H1 (cell line): ENCODE data around the gene RMDN3. TPM values are rescaled to one million over a fixed set of nuclear protein-coding genes. Genes with fewer than 3 reads are reported as not detected.
A peak's percentile ranks its signal among the peaks of the same experiment; 100 is the strongest.

Experiments used
- CTCF ChIA-PET: fragments of 300-600 bp; sonication (Branson Sonifier 250); formaldehyde crosslinking; loops from one replicate; lab custom pipeline; 2021; ENCODE audit not compliant: partially characterized antibody; lab: Charles Lee
- POLR2A ChIA-PET: fragments of 300-600 bp; sonication (Branson Sonifier 250); formaldehyde crosslinking; loops from one replicate; lab custom pipeline; 2021; ENCODE audit warnings: inconsistent platforms; ENCODE audit not compliant: partially characterized antibody; lab: Charles Lee
- DNase-seq, 2 experiments: peaks; one replicate each; pipeline versions ENCODE4 v3.0.0 to v3.0.0-alpha.2; 2010 to 2022; ENCODE audit warnings: low spot score in 2 of 2, low read depth in 1 of 2, mixed read lengths in 1 of 2
- FAIRE-seq: peaks from 2 replicates; lab custom pipeline; 2011; peaks lifted over from hg19 to GRCh38; lab: Jason Lieb, UNC
- H2AFZ ChIP-seq: 2 replicates; pipeline ENCODE4 v1.8.1; 2012; ENCODE audit warnings: low read length, inconsistent platforms
- H2AK5ac ChIP-seq: 2 replicates; pipeline ENCODE4 v1.6.1; 2013; ENCODE audit warnings: low read depth, low read length
- H2BK120ac ChIP-seq: replicated peaks from 2 replicates; pipeline ENCODE3; 2013; ENCODE audit warnings: low read depth, low read length, inconsistent platforms
- H2BK12ac ChIP-seq: 2 replicates; pipeline ENCODE4 v1.6.1; 2013; ENCODE audit warnings: low read depth, low read length
- H2BK15ac ChIP-seq: 2 replicates; pipeline ENCODE4 v1.6.1; 2013; ENCODE audit warnings: low read length
- H2BK20ac ChIP-seq: 2 replicates; pipeline ENCODE4 v1.6.1; 2013; ENCODE audit warnings: low read length
- H2BK5ac ChIP-seq: 2 replicates; pipeline ENCODE4 v1.6.1; 2013; ENCODE audit warnings: low read depth, low read length
- H3K14ac ChIP-seq: 2 replicates; pipeline ENCODE4 v1.6.1; 2013; ENCODE audit warnings: inconsistent platforms; ENCODE audit not compliant: insufficient read length
- H3K18ac ChIP-seq: 2 replicates; pipeline ENCODE4 v1.6.1; 2013; ENCODE audit warnings: low read length; ENCODE audit errors: extremely low read depth
- H3K23ac ChIP-seq: 2 replicates; pipeline ENCODE4 v1.6.1; 2013; ENCODE audit warnings: inconsistent platforms; ENCODE audit not compliant: insufficient read length
- H3K23me2 ChIP-seq: 2 replicates; pipeline ENCODE4 v1.6.1; 2013; ENCODE audit warnings: low read depth, low read length
- H3K27ac ChIP-seq: 2 replicates; pipeline ENCODE4 v1.6.1; 2011; ENCODE audit warnings: low read depth, low read length, inconsistent platforms
- H3K27me3 ChIP-seq, 4 experiments: replicated peaks in 1 of 4; 1 replicate in 1 of 4; 2 replicates in 3 of 4; pipeline versions ENCODE4 v1.6.1 to v1.8.1; 2011 to 2013; ENCODE audit warnings: low read length in 3 of 4, mild to moderate bottlenecking in 3 of 4, inconsistent platforms in 2 of 4, mixed read lengths in 2 of 4, moderate library complexity in 1 of 4; ENCODE audit not compliant: control insufficient read depth in 3 of 4, insufficient read depth in 3 of 4; ENCODE audit errors: extremely low read depth in 1 of 4
- H3K36me3 ChIP-seq, 4 experiments: 2 replicates each; pipeline versions ENCODE4 v1.6.1 to v1.8.1; 2011 to 2013; ENCODE audit warnings: mild to moderate bottlenecking in 4 of 4, low read length in 3 of 4, moderate library complexity in 2 of 4, control low read depth in 1 of 4, inconsistent platforms in 1 of 4; ENCODE audit not compliant: insufficient read depth in 4 of 4, control insufficient read depth in 2 of 4
- H3K4ac ChIP-seq: replicated peaks from 2 replicates; pipeline ENCODE3; 2013; ENCODE audit warnings: low read length, low read depth, mixed read lengths, inconsistent platforms; ENCODE audit not compliant: insufficient read length
- H3K4me1 ChIP-seq, 4 experiments: replicated peaks in 1 of 4; 1 replicate in 1 of 4; 2 replicates in 3 of 4; pipeline versions ENCODE4 v1.6.1 to v1.8.1; 2011 to 2013; ENCODE audit warnings: low read length in 3 of 4, inconsistent platforms in 2 of 4, mixed read lengths in 1 of 4; ENCODE audit not compliant: insufficient read depth in 4 of 4, control insufficient read depth in 3 of 4
- H3K4me2 ChIP-seq, 2 experiments: 2 replicates each; pipeline versions ENCODE4 v1.6.1 to v1.8.1; 2011 to 2013; ENCODE audit warnings: low read depth in 2 of 2, low read length in 2 of 2, control low read depth in 1 of 2, inconsistent platforms in 1 of 2, mild to moderate bottlenecking in 1 of 2; ENCODE audit not compliant: insufficient read depth in 1 of 2
- H3K4me3 ChIP-seq, 4 experiments: fragments of 200-600, 300-600 bp in 1 of 4; sonication (generic), shearing (Covaris generic), sonication (Bioruptor Twin) in 1 of 4; 2 replicates each; pipeline versions ENCODE4 v1.5.1 to v1.8.1; 2011 to 2016; ENCODE audit warnings: low read length in 4 of 4, low read depth in 3 of 4, control low read depth in 2 of 4, inconsistent platforms in 2 of 4, mild to moderate bottlenecking in 2 of 4, mixed read lengths in 1 of 4, moderate library complexity in 1 of 4; ENCODE audit not compliant: insufficient read depth in 2 of 4; ENCODE audit errors: extremely low read depth in 1 of 4
- H3K56ac ChIP-seq: replicated peaks from 2 replicates; pipeline ENCODE3; 2013; ENCODE audit warnings: low read depth, mild to moderate bottlenecking, mixed read lengths, low read length, inconsistent platforms; ENCODE audit not compliant: insufficient read length
- H3K79me1 ChIP-seq: 2 replicates; pipeline ENCODE4 v1.6.1; 2013; ENCODE audit warnings: low read depth, low read length, control low read depth
- H3K79me2 ChIP-seq, 2 experiments: 2 replicates each; pipeline versions ENCODE4 v1.6.1 to v1.8.1; 2012 to 2013; ENCODE audit warnings: low read length in 2 of 2, mild to moderate bottlenecking in 2 of 2, inconsistent platforms in 1 of 2; ENCODE audit not compliant: insufficient read depth in 2 of 2, control insufficient read depth in 1 of 2
- H3K9ac ChIP-seq, 4 experiments: replicated peaks in 1 of 4; 1 replicate in 1 of 4; 2 replicates in 3 of 4; pipeline versions ENCODE4 v1.6.1 to v1.8.1; 2011 to 2013; ENCODE audit warnings: low read depth in 3 of 4, low read length in 3 of 4, control low read depth in 2 of 4, mild to moderate bottlenecking in 2 of 4, moderate library complexity in 2 of 4, inconsistent platforms in 1 of 4; ENCODE audit errors: extremely low read depth in 1 of 4
- H3K9me3 ChIP-seq, 2 experiments: 2 replicates each; pipeline versions ENCODE4 v1.6.1 to v1.8.1; 2012 to 2013; ENCODE audit warnings: mild to moderate bottlenecking in 2 of 2, moderate library complexity in 2 of 2, control low read depth in 1 of 2, inconsistent platforms in 1 of 2, low read depth in 1 of 2, low read length in 1 of 2, mixed read lengths in 1 of 2; ENCODE audit not compliant: insufficient read depth in 2 of 2
- H4K20me1 ChIP-seq, 2 experiments: replicated peaks in 1 of 2; 2 replicates each; pipeline versions ENCODE3 to v1.8.1; 2011 to 2013; ENCODE audit warnings: inconsistent platforms in 2 of 2, low read length in 2 of 2, mild to moderate bottlenecking in 1 of 2; ENCODE audit not compliant: insufficient read depth in 2 of 2, control insufficient read depth in 1 of 2
- H4K5ac ChIP-seq: 2 replicates; pipeline ENCODE4 v1.6.1; 2013; ENCODE audit warnings: low read length, low read depth, mixed read lengths, inconsistent platforms; ENCODE audit not compliant: insufficient read length
- H4K8ac ChIP-seq: 2 replicates; pipeline ENCODE4 v1.8.0; 2013; ENCODE audit warnings: mild to moderate bottlenecking, moderate library complexity, low read length, inconsistent platforms; ENCODE audit not compliant: insufficient read depth; ENCODE audit errors: extremely low read depth
- H4K91ac ChIP-seq: replicated peaks from 2 replicates; pipeline ENCODE3; 2013; ENCODE audit warnings: low read length, mixed read lengths, inconsistent platforms; ENCODE audit not compliant: insufficient read length
- BCL11A ChIP-seq, 2 experiments: IDR thresholded peaks; one replicate each; pipeline ENCODE4 v1.6.1; 2011; ENCODE audit warnings: low read depth in 2 of 2, low read length in 2 of 2, mild to moderate bottlenecking in 2 of 2
- EZH2 ChIP-seq: fragments of 200-600 bp; sonication (generic); IDR thresholded peaks from 2 replicates; pipeline ENCODE4 v1.7.1; 2012; ENCODE audit warnings: low read depth, mild to moderate bottlenecking, moderate library complexity, low read length, inconsistent platforms; ENCODE audit not compliant: severe bottlenecking
- FOSL1 ChIP-seq: IDR thresholded peaks from 2 replicates; pipeline ENCODE4 v1.6.1; 2011; ENCODE audit warnings: mild to moderate bottlenecking, low read depth, low read length, moderate library complexity; ENCODE audit not compliant: insufficient read depth
- JUND ChIP-seq: IDR thresholded peaks from 2 replicates; pipeline ENCODE4 v1.6.1; 2011; ENCODE audit warnings: mild to moderate bottlenecking, improper control_type of control experiment, low read length
- KDM5A ChIP-seq: fragments of 200-600 bp; IDR thresholded peaks from 2 replicates; pipeline ENCODE4 v1.7.1; 2012; ENCODE audit warnings: mild to moderate bottlenecking, low read length, inconsistent platforms, mixed read lengths
- NRF1 ChIP-seq: IDR thresholded peaks from 2 replicates; pipeline ENCODE4 v1.6.1; 2011; ENCODE audit warnings: mild to moderate bottlenecking, low read depth, low read length, improper control_type of control experiment
- POLR2A ChIP-seq, 2 experiments: IDR thresholded peaks; 1 replicate in 1 of 2; 2 replicates in 1 of 2; pipeline ENCODE4 v1.6.1; 2011; ENCODE audit warnings: low read depth in 2 of 2, low read length in 2 of 2, mild to moderate bottlenecking in 2 of 2; ENCODE audit errors: control extremely low read depth in 1 of 2
- RBBP5 ChIP-seq: IDR thresholded peaks from 2 replicates; pipeline ENCODE4 v1.7.1; 2012; ENCODE audit warnings: low read depth, mild to moderate bottlenecking, inconsistent platforms, low read length, moderate library complexity, borderline replicate concordance
- SIN3A ChIP-seq, 2 experiments: IDR thresholded peaks in 1 of 2; conservative IDR thresholded peaks in 1 of 2; 2 replicates each; pipeline ENCODE4 v1.6.1; 2011 to 2012; ENCODE audit warnings: low read length in 2 of 2, improper control_type of control experiment in 1 of 2, low read depth in 1 of 2, mild to moderate bottlenecking in 1 of 2
- TAF1 ChIP-seq: IDR thresholded peaks from 2 replicates; pipeline ENCODE4 v1.6.1; 2011; ENCODE audit warnings: mild to moderate bottlenecking, low read depth, low read length
- WGBS, 2 experiments: shearing (Covaris generic) in 1 of 2; methylation state at CpG; one replicate each; pipeline versions ENCODE4 v1.1.6 to v1.1.7; 2013 to 2015; ENCODE audit warnings: low lambda C conversion rate in 2 of 2, mixed read lengths in 2 of 2, inconsistent platforms in 1 of 2, low coverage in 1 of 2, missing lambda C conversion rate in 1 of 2; ENCODE audit not compliant: insufficient replicate concordance in 2 of 2, insufficient coverage in 1 of 2, insufficient read length in 1 of 2; ENCODE audit errors: extremely low coverage in 1 of 2, missing lambda C conversion rate in 1 of 2; 5-methylcytosine and 5-hydroxymethylcytosine counted together
- polyA plus RNA-seq, 7 experiments: library from polyadenylated mRNA; depleted of rRNA in 3 of 7; stranded (reverse) in 5 of 7; unstranded in 2 of 7; fragments of >200 nt in 5 of 7; fragments of 200-250 nt in 2 of 7; gene quantifications; 1 replicate in 5 of 7; 2 replicates in 1 of 7; 4 replicates in 1 of 7; pipeline versions ENCODE4 v1.2.1 to v1.2.3, GENCODE V29; 2011 to 2013; ENCODE audit warnings: missing spikeins in 2 of 7, mixed read lengths in 2 of 7
- total RNA-seq: library from RNA; stranded (reverse); fragmentation: NEBNext Ultra II Directional; extraction: Animal tissue kit (Norgen Biotek cat#: 25700); gene quantifications from 2 replicates; pipeline ENCODE4 v1.2.1, GENCODE V29; 2021
- TF ChIP-seq, protein P1 (sequence below): IDR thresholded peaks from 2 replicates; pipeline ENCODE4 v1.6.1; 2011; ENCODE audit warnings: low read depth, mild to moderate bottlenecking, low read length; ENCODE audit not compliant: insufficient read depth

RMDN3 gene
- total and polyA plus RNA-seq, 2 of the 8 experiments (the other 6 are each of a cell fraction or from before 2014, with no cell fraction given), result 10.8 to 24.1 TPM

DNA sequence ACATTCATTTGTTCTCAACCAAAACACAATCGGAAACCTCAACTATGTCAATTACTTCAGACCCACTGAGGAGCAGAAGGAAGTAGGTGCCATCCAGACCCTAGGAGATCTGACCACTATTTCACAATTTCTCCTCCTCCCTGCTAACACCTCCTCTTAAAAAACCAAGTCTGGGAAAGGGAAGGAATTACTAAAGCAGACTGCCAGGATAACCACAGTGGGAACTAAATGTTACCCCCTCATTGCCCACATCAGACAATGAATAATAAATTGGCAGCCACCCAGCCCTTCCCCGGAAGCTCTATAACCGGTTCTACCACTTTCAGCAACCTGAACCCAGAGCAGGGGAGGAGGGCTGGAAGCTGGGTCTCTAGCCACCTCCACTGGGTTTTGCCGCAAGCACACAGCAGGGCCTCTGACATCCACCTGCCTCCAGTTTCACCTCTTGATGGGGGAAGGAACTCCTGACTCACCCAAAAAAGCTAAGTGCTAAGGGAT lies 32.3 kb upstream of the RMDN3 start:
- H4K91ac ChIP-seq, result peak overlapping the region; percentile 4
- H4K8ac ChIP-seq, result no peak overlapping the region
- H4K5ac ChIP-seq, result no peak overlapping the region
- peak overlapping the region; percentile 61 to 77 for H3K4me2 ChIP-seq
- H2BK5ac ChIP-seq, result peak overlapping the region; percentile 68; the same call in 1 of the 2 replicates
- no peaks in the 10 kb centered on the region for H3K27me3 ChIP-seq
- peaks cover 19 to 38% (median 20%) of the 10 kb centered on the region in 4 experiments for H3K4me1 ChIP-seq
- H3K79me1 ChIP-seq, result peaks cover 4% of the 10 kb centered on the region
- peak; percentile 50 for FAIRE-seq
- H2BK20ac ChIP-seq, result peak overlapping the region; percentile 69; the same call in 1 of the 2 replicates
- peaks cover 2 to 7% of the 10 kb centered on the region in 2 experiments for H4K20me1 ChIP-seq
- 20% methylated on average over 4 of the region's 4 CpGs; no CpG with 5 or more reads in 1 of the 2 experiments for WGBS, 2 experiments
- H2BK120ac ChIP-seq, result no peak overlapping the region
- H2BK12ac ChIP-seq, result peak overlapping the region; percentile 95; the same call in 1 of the 2 replicates
- POLR2A ChIA-PET, result interaction anchor here (0.7 to 2.7 kb wide), 11 partner anchors 10 to 166 kb away, joined by 3 to 9 read pairs (median 3); partner anchors contain the start of genes C15orf62, CHAC1, RAD51 and SPINT1
- DNase-seq, result peak in 1 of 2 experiments; percentile 64
- peak overlapping the region in 3 of 4 experiments; percentile 20 to 47 (median 26); a peak in 5 of 8 replicates for H3K4me3 ChIP-seq
- no peak overlapping the region for H2AFZ ChIP-seq
- H3K4ac ChIP-seq, result peak overlapping the region; percentile 12
- CTCF ChIA-PET, result interaction anchor here (0.6 to 12.9 kb wide), 14 partner anchors 9 to 264 kb away, joined by 3 to 184 read pairs (median 4); partner anchors contain the start of genes C15orf62 and GCHFR
- H3K23me2 ChIP-seq, result no peaks in the 10 kb centered on the region; the same call in 1 of the 2 replicates
- H3K27ac ChIP-seq, result peak overlapping the region; percentile 7; the same call in 1 of the 2 replicates
- peaks cover 0 to 14% of the 10 kb centered on the region in 2 experiments; a peak in 3 of 4 replicates for H3K79me2 ChIP-seq
- H3K23ac ChIP-seq, result no peak overlapping the region
- H3K9ac ChIP-seq, result no peak overlapping the region; a peak in 1 of 7 replicates
- H3K56ac ChIP-seq, result no peak overlapping the region
- H2BK15ac ChIP-seq, result 0 out of 2 replicates have a peak overlapping the region, but pooled peaks have one; percentile 7
- peak overlapping the region; percentile 79; the same call in 1 of the 2 replicates for H3K18ac ChIP-seq
- peak overlapping the region; percentile 91; the same call in 1 of the 2 replicates for H2AK5ac ChIP-seq
- H3K36me3 ChIP-seq, result no peaks in the 10 kb centered on the region; a peak in 1 of 8 replicates
- H3K9me3 ChIP-seq, result no peaks in the 10 kb centered on the region
- H3K14ac ChIP-seq, result no peak overlapping the region
- TF ChIP-seq POLR2A (IDR thresholded peaks at IDR 0.05; ENCODE audit: control extremely low read depth in 1 of 2, low read depth in 2 of 2, low read length in 2 of 2) (no peak), SIN3A (conservative IDR thresholded peaks at IDR 0.05 in 1 of 2, IDR thresholded peaks at IDR 0.05 in 1 of 2; ENCODE audit: low read depth in 1 of 2, low read length in 2 of 2) (0 out of 4 replicates have a peak, but pooled peaks have one; percentile 14 to 60), FOSL1 (no peak), KDM5A (no peak), EZH2 (no peak), JUND (peak; percentile 42; the same call in 1 of the 2 replicates), RBBP5 (peak; percentile 91; the same call in 1 of the 2 replicates), BCL11A (IDR thresholded peaks at IDR 0.05; ENCODE audit: low read depth in 2 of 2, low read length in 2 of 2) (no peak), NRF1 (no peak), TAF1 (peak; percentile 29; the same call in 1 of the 2 replicates)
- TF ChIP-seq, protein P1, sequence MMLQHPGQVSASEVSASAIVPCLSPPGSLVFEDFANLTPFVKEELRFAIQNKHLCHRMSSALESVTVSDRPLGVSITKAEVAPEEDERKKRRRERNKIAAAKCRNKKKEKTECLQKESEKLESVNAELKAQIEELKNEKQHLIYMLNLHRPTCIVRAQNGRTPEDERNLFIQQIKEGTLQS, result no peak
